Trophoblast cell (in vitro differentiated cells and primary cell): Measurements from ENCODE around the gene CDH6.

Experiments
- DNase-seq, 2 donors: peaks; one replicate each; pipeline ENCODE4 v3.0.0-alpha.2; 2016
- H2AFZ ChIP-seq: 2 replicates; pipeline ENCODE4 v1.6.1; 2013; ENCODE audit warnings: low read length, moderate library complexity, mild to moderate bottlenecking; ENCODE audit not compliant: insufficient read depth, poor library complexity
- H2AK5ac ChIP-seq: 2 replicates; pipeline ENCODE4 v1.6.1; 2013; ENCODE audit warnings: mild to moderate bottlenecking, low read length
- H2BK120ac ChIP-seq: 2 replicates; pipeline ENCODE4 v1.6.1; 2013; ENCODE audit warnings: low read length, mild to moderate bottlenecking, moderate library complexity; ENCODE audit not compliant: insufficient read depth, poor library complexity
- H2BK12ac ChIP-seq: 2 replicates; pipeline ENCODE4 v1.6.1; 2013; ENCODE audit warnings: mild to moderate bottlenecking, low read length, moderate library complexity
- H2BK5ac ChIP-seq: 2 replicates; pipeline ENCODE4 v1.6.1; 2013; ENCODE audit warnings: low read length, low read depth, moderate library complexity, mild to moderate bottlenecking; ENCODE audit not compliant: poor library complexity
- H3K14ac ChIP-seq: 2 replicates; pipeline ENCODE4 v1.6.1; 2013; ENCODE audit warnings: mild to moderate bottlenecking, low read length
- H3K18ac ChIP-seq: 2 replicates; pipeline ENCODE4 v1.6.1; 2013; ENCODE audit warnings: mild to moderate bottlenecking, low read length
- H3K23ac ChIP-seq: 2 replicates; pipeline ENCODE4 v1.6.1; 2013; ENCODE audit warnings: low read length
- H3K27ac ChIP-seq: 2 replicates; pipeline ENCODE4 v1.5.1; 2013; ENCODE audit warnings: low read depth, mild to moderate bottlenecking, inconsistent platforms, low read length, moderate library complexity
- H3K27me3 ChIP-seq: 2 replicates; pipeline ENCODE4 v1.6.1; 2013; ENCODE audit warnings: inconsistent platforms, mild to moderate bottlenecking, low read length, moderate library complexity; ENCODE audit not compliant: insufficient read depth
- H3K36me3 ChIP-seq, 2 experiments: 1 replicate in 1 of 2; 2 replicates in 1 of 2; pipeline ENCODE4 v1.6.1; 2013; ENCODE audit warnings: low read length in 2 of 2, mild to moderate bottlenecking in 2 of 2, moderate library complexity in 1 of 2; ENCODE audit not compliant: insufficient read depth in 2 of 2, control insufficient read depth in 1 of 2
- H3K4ac ChIP-seq: 2 replicates; pipeline ENCODE4 v1.6.1; 2013; ENCODE audit warnings: low read depth, mild to moderate bottlenecking, low read length, moderate library complexity
- H3K4me1 ChIP-seq, 2 experiments: 1 replicate in 1 of 2; 2 replicates in 1 of 2; pipeline ENCODE4 v1.6.1; 2013; ENCODE audit warnings: low read length in 2 of 2, mild to moderate bottlenecking in 2 of 2, moderate library complexity in 1 of 2; ENCODE audit not compliant: insufficient read depth in 2 of 2, control insufficient read depth in 1 of 2
- H3K4me2 ChIP-seq: 2 replicates; pipeline ENCODE4 v1.6.1; 2013; ENCODE audit warnings: inconsistent platforms, mild to moderate bottlenecking, low read length, moderate library complexity
- H3K4me3 ChIP-seq: 2 replicates; pipeline ENCODE4 v1.5.1; 2013; ENCODE audit warnings: mild to moderate bottlenecking, low read depth, low read length, inconsistent platforms
- H3K79me1 ChIP-seq: one replicate; pipeline ENCODE4 v1.6.1; 2013; ENCODE audit warnings: low read length
- H3K79me2 ChIP-seq: 2 replicates; pipeline ENCODE4 v1.6.1; 2013; ENCODE audit warnings: low read length, mild to moderate bottlenecking; ENCODE audit not compliant: control insufficient read depth, insufficient read depth, poor library complexity
- H3K9ac ChIP-seq: 2 replicates; pipeline ENCODE4 v1.6.1; 2013; ENCODE audit warnings: mild to moderate bottlenecking, low read length
- H3K9me3 ChIP-seq: 2 replicates; pipeline ENCODE4 v1.6.1; 2013; ENCODE audit warnings: low read depth, mild to moderate bottlenecking, control low read depth, inconsistent platforms, low read length; ENCODE audit not compliant: insufficient read depth
- H4K12ac ChIP-seq: 2 replicates; pipeline ENCODE4 v1.6.1; 2013; ENCODE audit warnings: low read depth, mild to moderate bottlenecking, low read length, moderate library complexity
- H4K8ac ChIP-seq: 2 replicates; pipeline ENCODE4 v1.6.1; 2013; ENCODE audit warnings: low read depth, mild to moderate bottlenecking, low read length, moderate library complexity
- H4K91ac ChIP-seq: one replicate; pipeline ENCODE4 v1.6.1; 2013; ENCODE audit warnings: low read depth, mild to moderate bottlenecking, low read length, moderate library complexity
- WGBS: extraction: QIAGEN DNeasy Blood & Tissue Kit; methylation state at CpG from one replicate; pipeline ENCODE4 v1.1.7; 2013; ENCODE audit warnings: missing lambda C conversion rate; ENCODE audit not compliant: insufficient read length, insufficient coverage; ENCODE audit errors: extremely low coverage; 5-methylcytosine and 5-hydroxymethylcytosine counted together

CDH6 gene

GRCh38 chr5:31319335-31319734, 125.8 kb downstream of the CDH6 start:
- Histone ChIP-seq H3K79me1 (no peaks in the 10 kb centered on the region), H3K18ac (no peak overlapping the region), H4K12ac (no peak overlapping the region), H4K8ac (no peak overlapping the region), H3K27me3 (no peaks in the 10 kb centered on the region), H3K27ac (no peak overlapping the region), H3K4me3 (no peak overlapping the region), H3K4ac (no peak overlapping the region), H2BK12ac (no peak overlapping the region), H3K4me1 (no peaks in the 10 kb centered on the region), H3K9me3 (no peaks in the 10 kb centered on the region), H2BK5ac (no peak overlapping the region), H2AFZ (no peak overlapping the region), H3K4me2 (no peak overlapping the region), H2BK120ac (no peak overlapping the region), H4K91ac (no peak overlapping the region), H3K14ac (no peak overlapping the region), H3K23ac (no peak overlapping the region), H3K36me3 (no peaks in the 10 kb centered on the region), H3K9ac (no peak overlapping the region), H2AK5ac (no peak overlapping the region), H3K79me2 (no peaks in the 10 kb centered on the region)
- DNase-seq: no peak
- WGBS: no CpG with 5 or more reads among the region's 4 CpGs

GRCh38 chr5:31322946-31323345, 129.5 kb downstream of the CDH6 start:
- H3K4me2 ChIP-seq: no peak overlapping the region
- H3K9me3 ChIP-seq: no peaks in the 10 kb centered on the region
- no CpG with 5 or more reads among the region's 18 CpGs for WGBS
- no peak overlapping the region for H3K9ac ChIP-seq
- DNase-seq: no peak
- no peaks in the 10 kb centered on the region for H3K36me3 ChIP-seq
- H3K27ac ChIP-seq: no peak overlapping the region
- H3K4me3 ChIP-seq: no peak overlapping the region
- no peak overlapping the region for H3K23ac ChIP-seq
- no peak overlapping the region for H4K91ac ChIP-seq
- no peak overlapping the region for H3K18ac ChIP-seq
- no peaks in the 10 kb centered on the region for H3K27me3 ChIP-seq
- H3K79me2 ChIP-seq: no peaks in the 10 kb centered on the region
- no peak overlapping the region for H2BK5ac ChIP-seq
- H4K12ac ChIP-seq: no peak overlapping the region
- no peak overlapping the region for H2BK12ac ChIP-seq
- H4K8ac ChIP-seq: no peak overlapping the region
- no peak overlapping the region for H3K14ac ChIP-seq
- no peaks in the 10 kb centered on the region for H3K79me1 ChIP-seq
- no peaks in the 10 kb centered on the region for H3K4me1 ChIP-seq
- no peak overlapping the region for H2BK120ac ChIP-seq
- H2AK5ac ChIP-seq: no peak overlapping the region
- no peak overlapping the region for H2AFZ ChIP-seq
- no peak overlapping the region for H3K4ac ChIP-seq

GRCh38 chr5:31324842-31325241, 131.4 kb downstream of the CDH6 start:
- Histone ChIP-seq H3K79me2 (no peaks in the 10 kb centered on the region), H2AFZ (no peak overlapping the region), H2AK5ac (no peak overlapping the region), H3K9ac (no peak overlapping the region), H2BK120ac (no peak overlapping the region), H3K4me3 (no peak overlapping the region), H3K14ac (no peak overlapping the region), H3K27ac (no peak overlapping the region), H3K9me3 (no peaks in the 10 kb centered on the region), H3K79me1 (no peaks in the 10 kb centered on the region), H3K36me3 (no peaks in the 10 kb centered on the region), H3K4me2 (no peak overlapping the region), H4K8ac (no peak overlapping the region), H4K91ac (no peak overlapping the region), H2BK12ac (no peak overlapping the region), H3K23ac (no peak overlapping the region), H3K4ac (no peak overlapping the region), H3K4me1 (no peaks in the 10 kb centered on the region), H2BK5ac (no peak overlapping the region), H4K12ac (no peak overlapping the region), H3K18ac (no peak overlapping the region), H3K27me3 (no peaks in the 10 kb centered on the region)
- no peak for DNase-seq
- 100% methylated on average over 1 of the region's 3 CpGs for WGBS

- H3K4me3 ChIP-seq: no peak overlapping the region
- H2BK12ac ChIP-seq: no peak overlapping the region
- no peaks in the 10 kb centered on the region for H3K79me1 ChIP-seq
- H3K14ac ChIP-seq: no peak overlapping the region
- H2BK120ac ChIP-seq: no peak overlapping the region
- no peak overlapping the region for H3K4me2 ChIP-seq
- no peaks in the 10 kb centered on the region for H3K9me3 ChIP-seq
- no peak overlapping the region for H2AK5ac ChIP-seq
- H3K23ac ChIP-seq: no peak overlapping the region
- no peak overlapping the region for H2BK5ac ChIP-seq
- no peaks in the 10 kb centered on the region for H3K4me1 ChIP-seq
- no peak overlapping the region for H4K8ac ChIP-seq
- no peaks in the 10 kb centered on the region for H3K79me2 ChIP-seq
- no peak overlapping the region for H3K27ac ChIP-seq
- H3K4ac ChIP-seq: no peak overlapping the region
- no peaks in the 10 kb centered on the region for H3K36me3 ChIP-seq
- no peak for DNase-seq
- H4K91ac ChIP-seq: no peak overlapping the region
- no peak overlapping the region for H4K12ac ChIP-seq
- no CpG with 5 or more reads among the region's 11 CpGs for WGBS
- no peak overlapping the region for H3K18ac ChIP-seq
- H3K9ac ChIP-seq: no peak overlapping the region
- H3K27me3 ChIP-seq: no peaks in the 10 kb centered on the region
- H2AFZ ChIP-seq: no peak overlapping the region
These were observed 134.7 kb downstream of the CDH6 start for GRCh38 chr5:31328040-31328733.
